ENCODE results near the gene NCKIPSD. TPM values are rescaled to one million over a fixed set of nuclear protein-coding genes. Genes with fewer than 3 reads are reported as not detected.

Gene NCKIPSD
- total and polyA plus RNA-seq, 2 experiments from 2014 or later = 19.9 to 22.9 TPM

- H3K27ac ChIP-seq = peak overlapping the region; percentile 64
These were observed 21.4 kb downstream of the NCKIPSD start for GRCh38 chr3:48664313-48664644.

GRCh38 chr3:48663489-48664312 lies 22.0 kb downstream of the NCKIPSD start:
- peak overlapping the region; percentile 36 for H3K4me3 ChIP-seq
- no peaks in the 10 kb centered on the region for H3K4me1 ChIP-seq (ENCODE audit: insufficient read depth)
- H3K36me3 ChIP-seq (replicated peaks; ENCODE audit: insufficient read depth, low read depth) = no peaks in the 10 kb centered on the region
- H3K27me3 ChIP-seq = no peaks in the 10 kb centered on the region
- H3K27ac ChIP-seq = peak overlapping the region; percentile 87
- peak; percentile 98 for DNase-seq (ENCODE audit: low spot score)
- H3K4me2 ChIP-seq = peak overlapping the region; percentile 95
- H4K20me1 ChIP-seq (ENCODE audit: insufficient read depth, poor library complexity, severe bottlenecking) = no peaks in the 10 kb centered on the region
- WGBS (ENCODE audit: low lambda C conversion rate, missing lambda C conversion rate) = 1% methylated on average over 61 of the region's 66 CpGs
- H3K79me2 ChIP-seq = no peaks in the 10 kb centered on the region
- H3K9me3 ChIP-seq (ENCODE audit: low read depth) = no peaks in the 10 kb centered on the region
- TF ChIP-seq EZH2phosphoT487 (IDR thresholded peaks at IDR 0.05; ENCODE audit: low read depth, severe bottlenecking, unreplicated experiment) (no peak), EZH2 (IDR thresholded peaks at IDR 0.05; ENCODE audit: borderline replicate concordance) (no peak), CTCF (IDR thresholded peaks at IDR 0.05; ENCODE audit: poor library complexity) (peak; percentile 75)
- H2AFZ ChIP-seq = peak overlapping the region; percentile 6
- no peaks in the 10 kb centered on the region for H3K9me2 ChIP-seq (replicated peaks; ENCODE audit: insufficient read depth)

More at GRCh38 chr3:48664313-48664644, 21.4 kb downstream of the NCKIPSD start:
- TF ChIP-seq EZH2phosphoT487 (IDR thresholded peaks at IDR 0.05; ENCODE audit: low read depth, severe bottlenecking, unreplicated experiment) (no peak), CTCF (IDR thresholded peaks at IDR 0.05; ENCODE audit: poor library complexity) (no peak), EZH2 (IDR thresholded peaks at IDR 0.05; ENCODE audit: borderline replicate concordance) (no peak)
- 58% methylated on average over 11 of the region's 11 CpGs for WGBS (ENCODE audit: low lambda C conversion rate, missing lambda C conversion rate)
- H3K36me3 ChIP-seq (replicated peaks; ENCODE audit: insufficient read depth, low read depth) = no peaks in the 10 kb centered on the region
- H2AFZ ChIP-seq = no peak overlapping the region
- H3K4me3 ChIP-seq = no peak overlapping the region
- H3K79me2 ChIP-seq = no peaks in the 10 kb centered on the region
- no peaks in the 10 kb centered on the region for H4K20me1 ChIP-seq (ENCODE audit: insufficient read depth, poor library complexity, severe bottlenecking)
- no peaks in the 10 kb centered on the region for H3K9me2 ChIP-seq (replicated peaks; ENCODE audit: insufficient read depth)
- no peaks in the 10 kb centered on the region for H3K9me3 ChIP-seq (ENCODE audit: low read depth)
- no peak for DNase-seq (ENCODE audit: low spot score)
- no peaks in the 10 kb centered on the region for H3K27me3 ChIP-seq
- H3K4me1 ChIP-seq (ENCODE audit: insufficient read depth) = no peaks in the 10 kb centered on the region
- peak overlapping the region; percentile 95 for H3K4me2 ChIP-seq

GRCh38 chr3:48662753-48663488 lies 22.8 kb downstream of the NCKIPSD start, which contains the start of gene CELSR3:
Gene CELSR3, minus strand, starts transcription at chr3:48662886. Its CDS starts 252 bp downstream, at chr3:48662634.
- no peaks in the 10 kb centered on the region for H3K27me3 ChIP-seq
- WGBS (ENCODE audit: low lambda C conversion rate, missing lambda C conversion rate) = 2% methylated on average over 42 of the region's 52 CpGs
- peak within 1 kb of the TSS; percentile 95 for H3K4me2 ChIP-seq
- no peaks in the 10 kb centered on the region for H3K9me3 ChIP-seq (ENCODE audit: low read depth)
- H3K79me2 ChIP-seq = no peaks in the 10 kb centered on the region
- H2AFZ ChIP-seq = peak within 1 kb of the TSS; percentile 6
- no peaks in the 10 kb centered on the region for H3K9me2 ChIP-seq (replicated peaks; ENCODE audit: insufficient read depth)
- H3K4me1 ChIP-seq (ENCODE audit: insufficient read depth) = no peaks in the 10 kb centered on the region
- peak within 1 kb of the TSS; percentile 36 for H3K4me3 ChIP-seq
- H4K20me1 ChIP-seq (ENCODE audit: insufficient read depth, poor library complexity, severe bottlenecking) = no peaks in the 10 kb centered on the region
- peak within 1 kb of the TSS; percentile 87 for H3K27ac ChIP-seq
- peak; percentile 91 for DNase-seq (ENCODE audit: low spot score)
- no peaks in the 10 kb centered on the region for H3K36me3 ChIP-seq (replicated peaks; ENCODE audit: insufficient read depth, low read depth)
- no peak for TF ChIP-seq EZH2 (IDR thresholded peaks at IDR 0.05; ENCODE audit: borderline replicate concordance)
- no peak for TF ChIP-seq EZH2phosphoT487 (IDR thresholded peaks at IDR 0.05; ENCODE audit: low read depth, severe bottlenecking, unreplicated experiment)
- TF ChIP-seq CTCF (IDR thresholded peaks at IDR 0.05; ENCODE audit: poor library complexity) = no peak

Data from hepatocyte (in vitro differentiated cells).